ENCODE measurements around the gene SMARCB1.

Gene SMARCB1

DNA sequence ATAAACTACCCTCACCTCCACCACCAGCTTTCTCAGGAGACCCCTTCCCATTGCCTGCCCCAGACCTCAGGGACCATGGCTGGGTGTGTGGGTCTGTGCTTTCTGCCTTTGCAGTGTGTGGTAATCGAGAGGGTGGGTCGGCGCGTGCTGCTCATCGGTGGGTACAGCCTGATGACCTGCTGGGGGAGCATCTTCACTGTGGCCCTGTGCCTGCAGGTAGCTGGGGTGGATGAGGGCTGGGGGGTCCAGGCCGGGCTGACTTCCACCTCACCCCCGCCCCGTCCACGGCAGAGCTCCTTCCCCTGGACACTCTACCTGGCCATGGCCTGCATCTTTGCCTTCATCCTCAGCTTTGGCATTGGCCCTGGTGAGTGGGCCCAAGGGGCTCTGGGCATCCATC lies 96.9 kb downstream of the SMARCB1 start:
- H4K20me1 ChIP-seq (ENCODE audit: insufficient read depth, low read length): no peaks in the 10 kb centered on the region
- no peaks in the 10 kb centered on the region for H3K79me2 ChIP-seq (ENCODE audit: low read length)
- H3K9ac ChIP-seq (ENCODE audit: low read length): no peak overlapping the region
- H3K9me3 ChIP-seq (ENCODE audit: insufficient read depth, low read length): no peaks in the 10 kb centered on the region
- H3K36me3 ChIP-seq (replicated peaks; ENCODE audit: low read depth, low read length): no peaks in the 10 kb centered on the region
- H3K4me2 ChIP-seq (ENCODE audit: low read length): no peak overlapping the region
- no peaks in the 10 kb centered on the region for H3K4me1 ChIP-seq (ENCODE audit: low read length)
- no peak overlapping the region for H2AFZ ChIP-seq (ENCODE audit: low read depth, low read length)
- H3K27ac ChIP-seq (ENCODE audit: low read length): no peak overlapping the region
- no peak for TF ChIP-seq EZH2phosphoT487 (IDR thresholded peaks at IDR 0.05; ENCODE audit: low read depth)
- TF ChIP-seq, protein P1, sequence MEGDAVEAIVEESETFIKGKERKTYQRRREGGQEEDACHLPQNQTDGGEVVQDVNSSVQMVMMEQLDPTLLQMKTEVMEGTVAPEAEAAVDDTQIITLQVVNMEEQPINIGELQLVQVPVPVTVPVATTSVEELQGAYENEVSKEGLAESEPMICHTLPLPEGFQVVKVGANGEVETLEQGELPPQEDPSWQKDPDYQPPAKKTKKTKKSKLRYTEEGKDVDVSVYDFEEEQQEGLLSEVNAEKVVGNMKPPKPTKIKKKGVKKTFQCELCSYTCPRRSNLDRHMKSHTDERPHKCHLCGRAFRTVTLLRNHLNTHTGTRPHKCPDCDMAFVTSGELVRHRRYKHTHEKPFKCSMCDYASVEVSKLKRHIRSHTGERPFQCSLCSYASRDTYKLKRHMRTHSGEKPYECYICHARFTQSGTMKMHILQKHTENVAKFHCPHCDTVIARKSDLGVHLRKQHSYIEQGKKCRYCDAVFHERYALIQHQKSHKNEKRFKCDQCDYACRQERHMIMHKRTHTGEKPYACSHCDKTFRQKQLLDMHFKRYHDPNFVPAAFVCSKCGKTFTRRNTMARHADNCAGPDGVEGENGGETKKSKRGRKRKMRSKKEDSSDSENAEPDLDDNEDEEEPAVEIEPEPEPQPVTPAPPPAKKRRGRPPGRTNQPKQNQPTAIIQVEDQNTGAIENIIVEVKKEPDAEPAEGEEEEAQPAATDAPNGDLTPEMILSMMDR (IDR thresholded peaks at IDR 0.05; ENCODE audit: low read depth, low read length): no peak
- H3K4me3 ChIP-seq (ENCODE audit: low read length): no peak overlapping the region
- no peaks in the 10 kb centered on the region for H3K27me3 ChIP-seq (ENCODE audit: low read depth, low read length)

DNA sequence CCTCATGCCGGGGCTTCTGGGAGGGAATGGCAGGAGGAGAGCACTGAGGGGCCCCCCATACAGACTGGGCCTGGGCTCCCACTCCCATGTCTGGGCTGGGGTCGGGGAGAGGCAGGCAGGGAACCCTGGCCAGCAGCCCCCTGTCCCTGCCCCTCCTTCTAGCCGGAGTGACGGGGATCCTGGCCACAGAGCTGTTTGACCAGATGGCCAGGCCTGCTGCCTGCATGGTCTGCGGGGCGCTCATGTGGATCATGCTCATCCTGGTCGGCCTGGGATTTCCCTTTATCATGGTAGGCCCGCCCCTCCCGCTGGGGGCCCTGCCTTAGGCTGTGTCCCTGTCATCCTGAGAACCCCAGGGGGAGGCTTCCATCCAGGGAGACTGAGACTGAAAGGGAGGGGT lies 97.4 kb downstream of the SMARCB1 start:
- Histone ChIP-seq H3K36me3 (replicated peaks; ENCODE audit: low read depth, low read length) (no peaks in the 10 kb centered on the region), H3K4me3 (ENCODE audit: low read length) (no peak overlapping the region), H3K4me2 (ENCODE audit: low read length) (no peak overlapping the region), H3K27me3 (ENCODE audit: low read depth, low read length) (no peaks in the 10 kb centered on the region), H3K9me3 (ENCODE audit: insufficient read depth, low read length) (no peaks in the 10 kb centered on the region), H2AFZ (ENCODE audit: low read depth, low read length) (no peak overlapping the region), H3K4me1 (ENCODE audit: low read length) (no peaks in the 10 kb centered on the region), H4K20me1 (ENCODE audit: insufficient read depth, low read length) (no peaks in the 10 kb centered on the region), H3K79me2 (ENCODE audit: low read length) (no peaks in the 10 kb centered on the region), H3K27ac (ENCODE audit: low read length) (no peak overlapping the region), H3K9ac (ENCODE audit: low read length) (no peak overlapping the region)
- TF ChIP-seq EZH2phosphoT487 (IDR thresholded peaks at IDR 0.05; ENCODE audit: low read depth): no peak
- TF ChIP-seq, protein P1 (IDR thresholded peaks at IDR 0.05; ENCODE audit: low read depth, low read length): no peak

Measured in OCI-LY3 (cell line).